GF-D8 (cell line): ENCODE data around the gene LARP4B.
A peak's percentile ranks its signal among the peaks of the same experiment; 100 is the strongest.

Experiments used
- DNase-seq: peaks from one replicate; lab custom pipeline; 2025; lab: John Stamatoyannopoulos, UW

Gene LARP4B

GRCh38 chr10:931326-932318, at the start of gene LARP4B:
LARP4B (minus strand) TSS chr10:931705; CDS start chr10:885721, 45,984 bp downstream.
- DNase-seq = peak; percentile 91

DNA sequence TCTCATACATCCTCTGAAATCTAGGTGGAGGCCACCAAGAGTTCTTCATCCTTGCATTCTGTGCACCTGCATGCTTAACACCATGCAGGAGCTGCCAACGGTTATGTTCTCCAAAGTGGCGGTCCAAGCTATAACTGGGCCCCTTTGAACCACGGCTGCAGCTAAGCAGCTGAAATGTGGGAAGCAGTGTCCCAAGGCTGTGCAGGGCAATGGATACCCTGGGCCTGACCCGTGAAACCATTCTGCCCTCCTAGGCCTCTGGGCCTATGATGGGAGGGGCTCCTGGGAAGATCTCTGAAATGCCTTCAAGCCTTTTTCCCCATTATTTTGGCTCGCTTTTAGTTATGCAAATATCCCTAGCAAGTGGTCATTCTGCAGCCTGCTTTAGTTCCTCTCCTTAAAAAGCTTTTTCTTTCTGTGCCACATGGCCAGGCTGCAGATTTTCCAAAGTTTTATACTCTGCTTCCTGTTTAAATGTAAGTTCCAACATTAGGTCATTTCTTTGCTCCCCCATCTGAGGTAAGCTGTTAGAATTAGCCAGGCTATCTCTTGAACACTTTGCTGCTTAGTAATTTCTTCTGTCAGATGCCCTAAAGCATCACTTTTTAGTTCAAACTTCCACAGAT, 49.1 kb upstream of the LARP4B start:
- no peak for DNase-seq

DNA sequence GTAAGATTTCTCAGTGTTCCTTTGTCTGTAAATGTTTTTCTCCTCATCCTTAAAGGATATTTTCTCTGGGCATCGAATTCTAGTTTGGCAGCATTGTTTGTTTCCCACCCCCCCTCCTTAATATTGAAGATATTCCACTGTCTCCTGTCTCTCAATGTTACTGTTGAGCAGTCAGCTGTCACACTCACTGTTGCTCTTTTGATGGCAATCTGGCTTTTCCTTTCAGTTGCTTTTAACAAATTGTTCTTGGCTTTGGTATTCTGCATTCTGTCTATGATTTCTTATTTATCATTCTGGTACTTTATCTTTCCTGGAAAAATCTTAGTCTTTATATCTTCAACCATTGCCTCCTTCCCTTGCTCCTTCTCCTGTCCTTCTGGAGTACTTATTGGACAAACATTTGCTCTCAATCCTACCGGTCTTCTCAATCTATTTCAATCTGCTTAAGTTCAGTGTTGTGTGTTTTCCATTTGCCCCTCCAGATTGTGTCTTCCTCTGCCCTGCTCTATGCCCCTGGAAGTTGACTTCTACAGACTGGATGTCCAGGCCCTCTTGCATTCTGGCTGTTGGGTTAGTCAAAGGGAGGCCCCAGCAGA, 47.4 kb upstream of the LARP4B start:
- no peak for DNase-seq

GRCh38 chr10:976316-976715, 44.8 kb upstream of the LARP4B start:
- DNase-seq = no peak

DNA sequence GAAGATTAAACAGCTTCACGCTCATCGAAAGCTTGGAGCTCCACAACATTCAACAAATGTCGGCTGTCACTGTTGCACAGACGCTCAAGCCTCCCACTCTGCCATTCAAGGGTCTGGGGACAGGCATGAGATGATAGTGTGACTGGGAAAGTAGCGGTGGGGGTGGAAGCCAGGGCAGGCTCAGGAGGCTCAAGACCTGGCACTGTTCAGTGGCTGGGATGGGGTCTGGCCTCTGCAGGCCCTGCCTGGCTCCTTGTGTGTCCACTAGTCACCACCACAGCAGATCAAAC, 43.2 kb upstream of the LARP4B start:
- DNase-seq = no peak

- DNase-seq = no peak
Observed at GRCh38 chr10:974038-974784, 42.7 kb upstream of the LARP4B start.

DNA sequence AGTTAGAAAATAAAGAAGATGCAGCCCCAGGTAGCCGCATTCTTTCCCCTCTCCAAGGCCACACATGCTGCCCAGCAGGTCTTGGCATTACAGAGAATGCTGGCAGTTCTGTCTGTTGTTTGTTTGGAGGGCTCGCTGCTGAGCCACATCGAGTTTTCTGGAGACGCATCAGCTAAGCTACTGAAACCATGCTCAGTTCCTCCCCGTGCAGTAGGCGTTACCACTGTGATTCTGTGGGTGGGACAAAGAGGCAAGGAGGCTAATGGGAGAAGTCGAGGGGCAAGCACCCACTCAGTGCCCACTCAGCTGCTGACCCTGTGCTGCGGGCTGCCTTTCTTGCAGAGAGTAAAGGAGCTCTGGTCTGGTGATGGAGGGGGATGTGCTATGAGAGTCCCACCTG, 41.3 kb upstream of the LARP4B start:
- DNase-seq = no peak

DNA sequence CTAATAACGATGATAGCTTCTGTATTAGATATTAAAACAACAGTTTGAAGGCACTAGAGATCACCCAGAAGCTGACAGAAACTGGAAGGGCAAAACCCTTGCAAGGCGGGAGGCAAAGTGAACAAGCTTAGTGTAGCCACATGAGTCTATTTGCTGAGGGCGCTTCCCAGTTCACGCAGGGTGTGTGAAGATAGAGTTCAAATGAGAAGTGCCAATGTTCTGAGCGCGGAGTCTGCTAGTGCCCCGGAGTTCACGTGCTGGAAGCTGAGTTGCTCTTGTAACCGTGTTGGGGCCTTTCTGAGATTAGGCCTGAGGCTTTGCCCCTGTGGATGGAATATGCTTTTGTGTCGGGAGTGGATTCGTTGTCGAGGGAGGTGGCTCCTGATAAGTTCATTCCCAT, 40.1 kb upstream of the LARP4B start:
- DNase-seq = no peak

GRCh38 chr10:971150-971542, 39.6 kb upstream of the LARP4B start:
- DNase-seq = peak; percentile 45

DNA sequence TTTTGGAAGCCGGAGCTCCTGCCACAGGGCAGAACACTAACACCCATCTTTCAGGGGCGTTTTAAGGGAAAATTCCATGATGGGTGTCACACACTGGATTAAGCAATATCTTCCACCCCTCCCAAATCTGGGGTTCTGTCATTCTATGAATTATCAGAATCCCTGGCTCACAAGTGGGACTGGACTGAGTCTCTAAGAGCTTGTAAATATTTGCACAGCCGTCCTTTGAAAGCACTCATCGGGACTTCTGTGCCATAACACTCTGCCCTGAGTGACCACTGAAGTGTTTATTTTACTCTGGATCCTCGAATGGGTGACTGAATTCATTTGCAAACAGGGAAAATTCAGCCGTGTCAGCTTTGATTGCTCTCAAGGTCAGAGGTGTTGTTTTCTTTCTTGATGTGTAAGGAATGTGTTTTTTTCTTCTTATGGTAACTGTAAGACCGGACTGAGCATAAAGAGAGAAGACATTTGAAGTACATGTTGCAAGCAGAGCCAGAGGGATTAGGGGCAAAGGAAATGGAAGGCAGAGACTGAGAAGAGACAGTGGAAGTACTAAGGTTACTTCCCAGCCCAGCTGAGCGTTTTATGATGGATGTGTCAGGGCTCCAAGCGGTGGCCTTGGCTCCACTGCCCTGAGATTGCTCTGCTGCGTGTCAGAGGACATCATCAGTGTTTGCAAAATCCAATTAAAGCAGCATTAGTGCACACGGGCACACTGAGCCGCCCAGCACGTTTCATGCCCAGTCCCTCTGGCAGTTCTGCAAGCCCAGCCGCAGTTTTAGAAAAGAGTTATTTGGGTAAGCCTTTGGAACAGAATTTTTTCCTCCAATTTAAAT, 39.0 kb upstream of the LARP4B start:
- no peak for DNase-seq

DNA sequence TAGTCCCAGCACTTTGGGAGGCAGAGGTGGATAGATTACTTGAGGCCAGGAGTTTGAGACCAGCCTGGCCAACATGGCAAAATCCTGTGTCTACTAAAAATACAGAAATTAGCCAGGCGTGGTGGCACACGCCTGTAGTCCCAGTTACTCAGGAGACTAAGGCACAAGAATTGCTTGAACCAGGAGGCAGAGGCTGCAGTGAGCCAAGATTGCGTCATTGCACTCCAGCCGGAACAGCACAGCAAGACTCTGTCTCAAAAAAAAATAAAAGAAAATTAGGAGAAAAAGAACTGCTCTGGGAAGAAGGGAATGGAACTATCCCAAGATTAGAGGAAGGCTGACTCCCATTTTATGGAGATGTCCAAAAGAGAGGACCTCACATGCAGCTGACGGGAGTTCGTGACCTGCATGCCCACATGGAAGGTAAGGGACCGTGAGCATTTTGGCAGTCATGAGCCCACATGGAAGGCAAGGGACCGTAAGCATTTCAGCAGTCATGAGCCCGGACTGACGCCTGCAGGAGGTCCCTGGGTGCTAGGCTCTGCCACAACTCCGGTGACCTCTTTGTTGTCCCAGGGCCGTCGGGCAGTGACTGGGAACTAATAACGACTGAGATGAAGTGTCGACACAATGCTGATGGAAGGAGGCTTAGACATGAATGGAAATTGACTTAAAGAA, 38.1 kb upstream of the LARP4B start:
- no peak for DNase-seq

GRCh38 chr10:968546-969199, 37.2 kb upstream of the LARP4B start:
- no peak for DNase-seq

- no peak for DNase-seq
Observed at GRCh38 chr10:966466-967235, 35.1 kb upstream of the LARP4B start.

- DNase-seq = no peak
Observed at GRCh38 chr10:964988-965417, 33.5 kb upstream of the LARP4B start.

DNA sequence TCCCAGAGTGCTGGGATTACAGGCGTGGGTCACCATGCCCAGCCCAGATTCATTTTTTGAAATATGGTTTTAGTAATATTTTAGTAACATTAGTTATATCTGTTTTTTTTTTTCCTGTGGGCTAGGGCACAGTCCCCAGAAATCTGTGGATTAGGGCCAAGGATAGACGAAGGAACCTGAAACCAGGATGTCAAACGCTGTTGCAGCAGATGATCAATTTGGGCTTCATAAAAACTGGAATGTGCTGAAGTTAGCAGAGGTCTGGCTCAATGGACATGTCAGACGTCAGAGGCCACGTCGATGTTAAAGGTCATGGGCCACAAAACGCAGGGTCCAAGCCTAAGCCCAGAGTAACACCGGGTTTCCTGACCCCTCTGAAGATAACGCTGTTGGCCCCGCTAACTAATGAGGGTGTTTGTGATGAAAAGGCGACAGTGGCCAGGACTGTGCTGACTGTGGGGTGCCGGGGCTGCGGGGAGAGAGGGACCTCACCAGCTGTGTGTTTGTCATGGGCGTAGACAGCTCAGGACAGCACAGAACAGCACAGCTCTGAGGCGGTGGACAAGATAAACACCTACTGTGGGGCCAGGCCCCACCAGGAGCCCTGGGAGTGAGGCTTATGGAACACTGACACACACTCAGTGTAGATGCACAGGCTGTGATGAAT, 32.9 kb upstream of the LARP4B start:
- no peak for DNase-seq

GRCh38 chr10:963655-964054, 32.1 kb upstream of the LARP4B start:
- DNase-seq = no peak

DNA sequence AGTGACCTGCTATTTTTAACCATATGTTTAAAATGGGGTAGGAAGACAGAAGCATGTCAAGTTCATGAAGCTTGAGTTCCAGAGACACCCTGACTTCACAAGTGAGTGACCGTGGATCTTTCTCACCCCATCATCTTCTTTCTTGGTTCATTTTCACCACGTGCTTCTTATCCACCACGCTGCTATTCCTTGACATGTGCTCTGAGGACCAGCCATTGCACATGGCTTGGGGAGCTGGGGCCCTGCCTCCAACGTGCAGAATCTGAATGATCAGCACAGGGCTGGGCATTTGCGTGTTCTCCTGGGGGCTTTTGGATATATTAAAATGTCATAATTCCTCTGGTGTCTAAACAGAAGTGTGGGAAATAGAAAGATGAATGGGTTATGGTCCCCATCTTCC, 31.7 kb upstream of the LARP4B start:
- DNase-seq = no peak

DNA sequence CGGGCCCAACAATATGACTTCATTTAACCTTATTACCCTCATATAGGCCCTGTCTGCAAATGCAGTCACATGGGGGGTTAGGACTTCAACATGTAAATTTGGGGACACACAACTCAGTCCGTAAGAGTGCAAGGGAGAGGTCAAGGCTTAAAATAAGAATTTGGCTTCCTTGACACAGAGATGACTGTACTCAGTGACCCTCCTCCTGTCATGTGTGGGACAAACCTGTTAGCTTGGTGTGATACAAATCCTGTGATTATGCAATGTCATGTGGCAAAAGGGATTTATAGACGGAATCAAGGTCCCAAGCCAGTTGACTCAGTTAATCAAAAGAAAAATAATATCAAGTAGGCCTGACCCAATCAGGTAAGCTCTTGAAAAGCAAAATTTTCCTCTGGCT, 30.8 kb upstream of the LARP4B start:
- DNase-seq = no peak

- DNase-seq = no peak
Observed at GRCh38 chr10:958856-959255, 27.4 kb upstream of the LARP4B start.
